GM19351 (cell line): ENCODE results near the gene ARHGAP8.

Experiments
- ATAC-seq: cut with Tn5 transposase; IDR thresholded peaks from one replicate; pipeline ENCODE4 v1.9.1; 2021; ENCODE audit warnings: mild to moderate bottlenecking, moderate library complexity; ENCODE audit not compliant: unreplicated experiment

The ARHGAP8 gene

DNA sequence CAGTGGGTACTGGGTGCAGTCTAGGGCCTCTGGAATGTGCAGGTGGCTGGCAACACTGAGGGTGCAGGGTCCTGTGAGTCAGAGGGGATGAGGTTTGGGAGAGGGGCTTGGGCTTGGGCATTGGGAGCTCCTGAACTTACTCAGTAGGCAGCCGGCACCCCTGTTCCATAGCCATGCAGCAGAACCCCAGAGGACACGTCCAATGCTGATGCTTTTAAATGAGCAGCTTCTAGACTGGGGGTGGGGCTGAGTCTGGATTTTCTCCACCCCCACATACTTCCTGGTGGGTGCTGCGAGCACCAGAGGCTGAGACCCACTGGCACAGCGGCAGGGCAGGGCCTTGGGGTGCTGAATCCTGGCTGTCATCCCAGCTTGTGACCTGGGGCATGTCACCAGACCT lies 71.4 kb downstream of the ARHGAP8 start:
- no peak for ATAC-seq

DNA sequence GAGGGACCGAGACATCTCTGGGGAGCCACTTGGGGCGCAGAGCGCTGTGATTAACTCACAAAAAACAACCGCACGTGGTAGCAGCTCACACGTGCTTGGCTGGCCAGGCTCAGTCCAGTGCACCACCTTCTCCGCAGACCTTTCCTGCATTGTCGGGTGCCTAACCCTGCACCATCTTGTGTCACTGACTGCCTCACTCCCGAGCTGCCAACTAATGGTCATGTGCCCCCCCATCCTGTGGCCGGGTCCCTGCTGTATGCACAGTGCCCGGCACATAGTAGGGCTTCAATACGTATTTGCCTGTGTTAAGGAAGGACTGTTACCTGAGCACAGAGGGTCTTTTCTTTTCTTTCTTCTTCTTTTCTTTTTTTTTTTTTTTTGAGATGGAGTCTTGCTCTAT lies 71.9 kb downstream of the ARHGAP8 start:
- ATAC-seq = no peak

DNA sequence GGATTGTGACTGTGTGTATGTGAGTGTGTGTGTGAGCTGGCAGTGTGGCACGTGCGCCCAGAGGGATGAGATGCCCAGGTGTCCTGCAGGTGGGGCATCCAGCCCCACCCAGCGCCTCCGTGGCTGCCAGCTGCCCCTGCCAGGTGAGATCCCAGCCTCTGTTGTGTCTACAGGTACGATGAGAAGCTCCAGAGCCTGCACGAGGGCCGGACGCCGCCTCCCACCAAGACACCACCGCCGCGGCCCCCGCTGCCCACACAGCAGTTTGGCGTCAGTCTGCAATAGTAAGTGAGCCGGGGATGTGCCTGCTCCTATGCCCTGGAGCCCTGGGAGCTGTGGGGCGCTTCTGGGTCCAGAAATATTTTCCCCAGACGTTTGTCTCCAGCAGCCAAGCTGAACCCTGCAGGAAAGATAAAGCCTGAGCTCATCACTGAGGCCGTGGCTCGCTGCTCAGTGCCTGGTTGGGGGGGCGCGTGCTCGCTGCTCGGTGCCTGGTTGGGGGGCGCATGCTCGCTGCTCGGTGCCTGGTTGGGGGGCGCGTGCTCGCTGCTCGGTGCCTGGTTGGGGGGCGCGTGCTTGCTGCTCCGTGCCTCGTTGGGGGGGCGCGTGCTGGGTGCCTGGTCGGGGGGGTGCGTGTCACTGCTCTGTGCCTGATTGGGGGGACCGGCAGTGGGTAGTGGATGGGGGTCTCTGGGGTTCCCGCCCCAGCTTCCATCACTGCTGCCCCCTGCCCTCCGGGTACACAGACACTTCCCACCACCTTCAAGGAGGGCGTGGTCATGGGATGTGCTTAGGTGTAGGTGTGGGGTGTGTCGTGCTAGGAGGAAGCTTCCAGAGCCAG lies 73.2 kb downstream of the ARHGAP8 start:
- no peak for ATAC-seq

DNA sequence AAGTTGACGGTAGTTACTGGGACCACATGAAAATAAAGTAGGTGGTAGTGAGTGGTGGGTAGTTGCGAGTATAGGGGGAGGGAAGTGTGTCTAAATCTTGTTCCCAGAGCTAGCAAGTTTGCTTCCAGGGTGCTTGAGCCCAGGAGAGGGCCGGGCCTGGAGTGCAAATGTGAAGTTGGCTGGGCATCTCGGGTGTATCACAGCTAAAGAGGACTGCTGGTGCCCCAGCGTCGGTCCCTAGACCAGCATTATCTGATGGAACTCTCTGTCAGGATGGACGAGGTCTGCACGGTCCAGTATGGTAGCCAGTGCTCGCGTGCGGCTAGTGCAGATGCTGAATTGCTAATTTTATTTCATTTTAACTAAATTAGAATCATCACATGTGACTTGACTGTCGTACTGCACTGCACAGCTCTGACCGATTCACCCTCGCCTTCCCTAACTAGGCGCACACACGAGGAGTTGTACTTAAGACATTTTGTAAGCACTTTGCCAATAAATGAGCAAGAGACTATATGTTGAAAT lies 75.4 kb downstream of the ARHGAP8 start:
- ATAC-seq = no peak

GRCh38 chr22:44828193-44828592 lies 75.8 kb downstream of the ARHGAP8 start:
- ATAC-seq = no peak

DNA sequence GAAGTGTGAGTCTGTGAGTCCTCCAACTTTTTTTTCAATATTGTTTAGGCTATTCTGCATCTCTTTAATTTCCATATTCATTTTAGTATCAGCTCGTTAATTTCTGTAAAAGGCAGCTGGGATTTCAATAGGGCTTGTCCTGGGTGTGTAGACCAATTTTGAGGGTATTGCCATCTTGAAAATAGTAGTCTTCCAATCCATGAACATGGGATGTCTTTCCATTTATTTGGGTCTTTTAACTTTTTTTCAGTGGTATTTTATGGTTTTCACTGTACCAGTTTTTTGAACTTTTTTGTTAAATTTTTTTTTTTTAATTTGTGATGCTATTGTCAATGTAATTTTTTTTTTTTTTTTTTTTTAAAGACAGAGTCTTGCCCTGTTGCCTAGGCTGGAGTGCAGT lies 79.5 kb downstream of the ARHGAP8 start:
- ATAC-seq = no peak

- no peak for ATAC-seq
Measured at GRCh38 chr22:44834065-44834464, 81.7 kb downstream of the ARHGAP8 start.

DNA sequence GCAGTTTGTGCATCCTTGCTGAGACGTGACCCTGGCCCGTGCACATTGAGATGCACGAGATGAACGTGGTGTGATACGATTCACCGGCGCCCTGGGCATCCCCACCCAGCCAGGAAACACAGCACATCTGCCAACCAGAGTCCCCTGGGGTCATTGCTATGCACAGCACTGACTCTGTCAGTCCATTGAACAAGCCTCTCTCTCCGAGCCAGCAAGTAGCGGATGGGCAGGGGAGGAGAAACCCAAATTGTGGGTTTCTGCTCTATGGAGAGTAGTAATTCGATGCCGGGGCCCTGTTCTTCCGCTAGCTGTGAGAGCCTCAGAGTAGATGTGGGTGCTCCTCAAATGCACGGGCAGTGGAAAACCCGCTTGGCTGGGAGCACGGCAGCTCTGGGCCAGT lies 85.1 kb downstream of the ARHGAP8 start:
- no peak for ATAC-seq

GRCh38 chr22:44838316-44839016 lies 86.1 kb downstream of the ARHGAP8 start:
- ATAC-seq = no peak

GRCh38 chr22:44839061-44839460 lies 86.7 kb downstream of the ARHGAP8 start:
- ATAC-seq = no peak

DNA sequence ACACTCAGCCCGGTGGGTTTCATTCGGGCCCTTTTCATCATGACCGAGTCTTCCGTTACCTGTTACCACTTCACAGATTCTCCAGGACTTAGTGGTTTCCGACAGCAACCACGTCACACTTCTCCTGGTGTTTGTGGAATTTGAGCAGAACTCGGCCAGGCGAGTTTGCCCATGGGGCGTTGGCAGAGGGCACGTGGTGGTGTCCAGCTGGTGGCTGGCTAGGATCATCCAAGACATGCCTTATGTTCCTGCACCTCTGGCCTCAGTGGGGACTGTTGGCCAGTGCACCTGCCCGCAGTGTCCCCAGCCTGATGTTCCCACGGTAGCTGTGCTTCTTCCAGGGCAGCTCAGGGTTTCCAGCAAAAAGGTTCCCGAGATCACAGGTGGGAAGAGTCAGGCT lies 87.3 kb downstream of the ARHGAP8 start:
- ATAC-seq = no peak

DNA sequence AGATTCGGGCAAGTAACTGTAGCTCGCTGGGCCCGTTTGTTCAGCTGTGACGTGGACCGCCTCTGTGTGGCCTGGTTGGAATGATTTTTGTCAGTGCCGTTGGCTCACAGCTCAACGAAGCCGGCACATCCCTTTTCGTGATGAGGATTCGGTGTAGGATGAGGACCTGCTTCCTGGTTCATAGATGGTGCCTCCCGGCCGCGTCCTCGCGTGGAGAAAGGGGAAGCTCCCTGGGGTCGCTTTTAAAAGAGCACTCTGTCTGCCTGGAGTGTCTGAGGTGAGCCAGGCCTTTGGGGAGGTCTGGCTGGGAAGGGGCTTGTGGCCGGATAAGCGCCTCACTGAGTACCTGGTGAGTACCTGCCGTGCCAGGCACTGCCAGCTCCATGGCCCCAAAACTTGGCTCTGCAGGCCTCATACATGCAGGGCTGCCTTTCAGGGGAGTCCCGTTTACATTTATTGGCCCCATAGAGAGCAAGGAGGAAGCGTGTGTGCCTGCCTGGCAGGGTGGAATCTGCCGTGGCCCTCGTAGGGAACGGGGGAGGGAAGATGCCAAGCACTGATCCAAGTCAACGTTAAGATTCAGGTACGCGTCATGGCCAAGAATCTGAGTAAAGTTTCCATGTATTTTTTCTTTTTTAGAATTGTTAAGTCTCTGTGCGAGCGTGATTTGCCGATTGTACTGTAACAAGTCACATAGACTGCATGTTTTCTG lies 88.4 kb downstream of the ARHGAP8 start:
- ATAC-seq = no peak

GRCh38 chr22:44842417-44842816 lies 90.0 kb downstream of the ARHGAP8 start:
- ATAC-seq = no peak

DNA sequence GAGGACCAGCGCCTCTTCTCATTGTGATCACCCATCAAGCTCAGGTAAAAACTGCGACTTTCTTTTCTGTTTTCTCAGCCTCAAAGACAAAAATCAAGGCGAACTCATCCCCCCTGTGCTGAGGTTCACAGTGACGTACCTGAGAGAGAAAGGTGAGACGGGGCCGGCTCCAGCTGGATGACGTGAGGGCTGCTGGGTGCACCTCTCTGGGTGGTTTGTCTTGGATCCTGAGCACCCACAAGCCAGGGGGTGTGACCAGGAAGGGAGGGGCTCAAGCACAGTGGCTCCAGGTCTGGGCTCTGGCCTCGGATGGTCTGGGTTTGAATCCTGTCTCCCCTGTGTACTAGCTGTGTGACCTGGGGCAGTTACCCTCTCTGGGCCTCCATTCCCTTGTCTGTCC lies 92.8 kb downstream of the ARHGAP8 start:
- ATAC-seq = no peak

GRCh38 chr22:44845796-44846720 lies 93.7 kb downstream of the ARHGAP8 start:
- ATAC-seq = no peak

- no peak for ATAC-seq
Measured at GRCh38 chr22:44846726-44847275, 94.4 kb downstream of the ARHGAP8 start.

GRCh38 chr22:44847380-44847779 lies 95.0 kb downstream of the ARHGAP8 start:
- ATAC-seq = no peak

GRCh38 chr22:44847892-44848291 lies 95.5 kb downstream of the ARHGAP8 start:
- no peak for ATAC-seq

DNA sequence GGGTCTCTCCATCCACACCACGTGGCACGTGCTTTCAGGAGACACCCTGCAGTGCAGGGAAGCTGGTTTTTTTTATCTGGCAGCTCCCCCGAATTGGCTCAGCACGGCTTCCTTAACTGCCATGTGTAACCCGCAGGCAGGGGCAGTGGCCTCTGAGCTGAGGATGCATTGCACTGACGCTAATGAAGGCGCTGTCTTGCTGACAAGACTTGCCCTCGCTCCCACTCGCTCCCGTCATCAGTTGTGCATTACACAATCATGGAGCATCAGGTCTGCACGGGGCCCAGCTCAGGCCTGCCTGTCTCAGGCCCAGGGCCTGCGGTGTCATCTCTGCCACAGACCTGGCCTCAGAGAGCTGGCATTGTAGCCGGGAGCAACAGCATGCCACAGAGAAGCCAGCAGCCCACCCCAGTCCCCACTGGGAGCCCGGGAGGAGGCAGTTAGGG lies 95.9 kb downstream of the ARHGAP8 start:
- no peak for ATAC-seq

- ATAC-seq = no peak
Measured at GRCh38 chr22:44848791-44849420, 96.5 kb downstream of the ARHGAP8 start.
